Measurements from ENCODE around the gene ANKFY1. TPM values are rescaled to one million over a fixed set of nuclear protein-coding genes. Genes with fewer than 3 reads are reported as not detected.
"Not testable (repeated sequence)": the region's sequence is repeated elsewhere in the genome, so short reads cannot be mapped to it uniquely, and the experiment has no call there.

Gene ANKFY1
- total RNA-seq, 2 donors from 2014 or later, result 31.7 to 48.3 TPM

- Mint-ChIP-seq H3K4me1 (peaks cover 6% of the 10 kb centered on the region), H3K36me3 (ENCODE audit: low read depth) (peaks cover 67% of the 10 kb centered on the region), H3K9me3 (no peaks in the 10 kb centered on the region), H3K27ac (peak overlapping the region; percentile 54), H3K4me3 (peak overlapping the region; percentile 33), H3K27me3 (no peaks in the 10 kb centered on the region)
- ATAC-seq (replicated peaks), result no peak
Observed at GRCh38 chr17:4215882-4216570, 47.8 kb downstream of the ANKFY1 start.

GRCh38 chr17:4214157-4214556, 49.6 kb downstream of the ANKFY1 start:
- Mint-ChIP-seq H3K36me3 (ENCODE audit: low read depth) (peaks cover 86% of the 10 kb centered on the region), H3K27ac (no peak overlapping the region), H3K4me1 (peaks cover 6% of the 10 kb centered on the region), H3K27me3 (no peaks in the 10 kb centered on the region), H3K4me3 (no peak overlapping the region), H3K9me3 (no peaks in the 10 kb centered on the region)
- no peak for ATAC-seq (replicated peaks)

GRCh38 chr17:4209611-4210010, 54.2 kb downstream of the ANKFY1 start:
- H3K9me3 Mint-ChIP-seq, result no peaks in the 10 kb centered on the region
- H3K27ac Mint-ChIP-seq, result no peak overlapping the region
- H3K27me3 Mint-ChIP-seq, result no peaks in the 10 kb centered on the region
- peaks cover 95% of the 10 kb centered on the region for H3K36me3 Mint-ChIP-seq (ENCODE audit: low read depth)
- H3K4me3 Mint-ChIP-seq, result no peak overlapping the region
- peaks cover 23% of the 10 kb centered on the region for H3K4me1 Mint-ChIP-seq
- ATAC-seq (replicated peaks), result no peak

- Mint-ChIP-seq H3K4me1 (peaks cover 23% of the 10 kb centered on the region), H3K27me3 (no peaks in the 10 kb centered on the region), H3K27ac (no peak overlapping the region), H3K4me3 (no peak overlapping the region), H3K9me3 (no peaks in the 10 kb centered on the region), H3K36me3 (ENCODE audit: low read depth) (peaks cover 96% of the 10 kb centered on the region)
- ATAC-seq (replicated peaks), result no peak
Observed at GRCh38 chr17:4208238-4208637, 55.5 kb downstream of the ANKFY1 start.

GRCh38 chr17:4206962-4207361, 56.8 kb downstream of the ANKFY1 start:
- ATAC-seq (replicated peaks), result no peak
- H3K36me3 Mint-ChIP-seq (ENCODE audit: low read depth), result peaks cover 90% of the 10 kb centered on the region
- H3K4me1 Mint-ChIP-seq, result peaks cover 23% of the 10 kb centered on the region
- no peaks in the 10 kb centered on the region for H3K27me3 Mint-ChIP-seq
- H3K27ac Mint-ChIP-seq, result peak overlapping the region; percentile 82
- no peaks in the 10 kb centered on the region for H3K9me3 Mint-ChIP-seq
- H3K4me3 Mint-ChIP-seq, result no peak overlapping the region

GRCh38 chr17:4205917-4206316, 57.9 kb downstream of the ANKFY1 start:
- ATAC-seq (replicated peaks), result no peak
- H3K9me3 Mint-ChIP-seq, result no peaks in the 10 kb centered on the region
- no peak overlapping the region for H3K4me3 Mint-ChIP-seq
- peaks cover 23% of the 10 kb centered on the region for H3K4me1 Mint-ChIP-seq
- H3K27ac Mint-ChIP-seq, result peak overlapping the region; percentile 22
- no peaks in the 10 kb centered on the region for H3K27me3 Mint-ChIP-seq
- H3K36me3 Mint-ChIP-seq (ENCODE audit: low read depth), result peaks cover 88% of the 10 kb centered on the region

- H3K36me3 Mint-ChIP-seq (ENCODE audit: low read depth), result peaks cover 82% of the 10 kb centered on the region
Observed at GRCh38 chr17:4204710-4205173, 59.0 kb downstream of the ANKFY1 start.

GRCh38 chr17:4204190-4204589, 59.6 kb downstream of the ANKFY1 start:
- peak overlapping the region; percentile 57 for H3K27ac Mint-ChIP-seq
- no peaks in the 10 kb centered on the region for H3K9me3 Mint-ChIP-seq
- ATAC-seq (replicated peaks), result no peak
- peaks cover 23% of the 10 kb centered on the region for H3K4me1 Mint-ChIP-seq
- H3K4me3 Mint-ChIP-seq, result no peak overlapping the region
- H3K27me3 Mint-ChIP-seq, result no peaks in the 10 kb centered on the region
- peaks cover 76% of the 10 kb centered on the region for H3K36me3 Mint-ChIP-seq (ENCODE audit: low read depth)

More at GRCh38 chr17:4204710-4205173, 59.0 kb downstream of the ANKFY1 start:
- ATAC-seq (replicated peaks), result peak; percentile 73
- Mint-ChIP-seq H3K27ac (peak overlapping the region; percentile 57), H3K4me3 (no peak overlapping the region), H3K27me3 (no peaks in the 10 kb centered on the region), H3K4me1 (peaks cover 23% of the 10 kb centered on the region), H3K9me3 (no peaks in the 10 kb centered on the region)

- no peaks in the 10 kb centered on the region for H3K9me3 Mint-ChIP-seq
- no peaks in the 10 kb centered on the region for H3K27me3 Mint-ChIP-seq
- H3K4me3 Mint-ChIP-seq, result no peak overlapping the region
- no peak for ATAC-seq (replicated peaks)
- peaks cover 6% of the 10 kb centered on the region for H3K4me1 Mint-ChIP-seq
- no peak overlapping the region for H3K27ac Mint-ChIP-seq
- H3K36me3 Mint-ChIP-seq (ENCODE audit: low read depth), result peaks cover 66% of the 10 kb centered on the region
Observed at GRCh38 chr17:4201226-4201625, 62.6 kb downstream of the ANKFY1 start.

- peaks cover 1% of the 10 kb centered on the region for H3K4me1 Mint-ChIP-seq
Observed at GRCh38 chr17:4199818-4200402, 63.9 kb downstream of the ANKFY1 start.

GRCh38 chr17:4198995-4199394, 64.8 kb downstream of the ANKFY1 start:
- Mint-ChIP-seq H3K4me3 (no peak overlapping the region), H3K27me3 (no peaks in the 10 kb centered on the region), H3K27ac (no peak overlapping the region), H3K4me1 (no peaks in the 10 kb centered on the region), H3K36me3 (ENCODE audit: low read depth) (peaks cover 66% of the 10 kb centered on the region), H3K9me3 (no peaks in the 10 kb centered on the region)
- no peak for ATAC-seq (replicated peaks)

More at GRCh38 chr17:4199818-4200402, 63.9 kb downstream of the ANKFY1 start:
- H3K27ac Mint-ChIP-seq, result no peak overlapping the region
- no peaks in the 10 kb centered on the region for H3K27me3 Mint-ChIP-seq
- peaks cover 66% of the 10 kb centered on the region for H3K36me3 Mint-ChIP-seq (ENCODE audit: low read depth)
- peak; percentile 54 for ATAC-seq (replicated peaks)
- no peak overlapping the region for H3K4me3 Mint-ChIP-seq
- no peaks in the 10 kb centered on the region for H3K9me3 Mint-ChIP-seq

GRCh38 chr17:4195306-4195705, 68.5 kb downstream of the ANKFY1 start:
- Mint-ChIP-seq H3K4me1 (no peaks in the 10 kb centered on the region), H3K27me3 (no peaks in the 10 kb centered on the region), H3K36me3 (ENCODE audit: low read depth) (peaks cover 48% of the 10 kb centered on the region), H3K4me3 (no peak overlapping the region), H3K9me3 (no peaks in the 10 kb centered on the region), H3K27ac (no peak overlapping the region)
- ATAC-seq (replicated peaks), result no peak

GRCh38 chr17:4194796-4195195, 69.0 kb downstream of the ANKFY1 start:
- no peak for ATAC-seq (replicated peaks)
- H3K27me3 Mint-ChIP-seq, result no peaks in the 10 kb centered on the region
- H3K4me3 Mint-ChIP-seq, result no peak overlapping the region
- no peak overlapping the region for H3K27ac Mint-ChIP-seq
- no peaks in the 10 kb centered on the region for H3K9me3 Mint-ChIP-seq
- H3K36me3 Mint-ChIP-seq (ENCODE audit: low read depth), result peaks cover 53% of the 10 kb centered on the region
- no peaks in the 10 kb centered on the region for H3K4me1 Mint-ChIP-seq

GRCh38 chr17:4190791-4191190, 73.0 kb downstream of the ANKFY1 start:
- not testable (repeated sequence) for H3K4me1 Mint-ChIP-seq; H3K27me3 Mint-ChIP-seq; ATAC-seq (replicated peaks); H3K4me3 Mint-ChIP-seq; H3K9me3 Mint-ChIP-seq; H3K27ac Mint-ChIP-seq
- peaks cover 70% of the 10 kb centered on the region for H3K36me3 Mint-ChIP-seq (ENCODE audit: low read depth)

GRCh38 chr17:4189280-4189679, 74.5 kb downstream of the ANKFY1 start:
- Mint-ChIP-seq H3K9me3 (no peaks in the 10 kb centered on the region), H3K4me1 (peaks cover 4% of the 10 kb centered on the region), H3K27ac (peak overlapping the region; percentile 69), H3K36me3 (ENCODE audit: low read depth) (peaks cover 65% of the 10 kb centered on the region), H3K27me3 (no peaks in the 10 kb centered on the region), H3K4me3 (no peak overlapping the region)
- ATAC-seq (replicated peaks), result no peak

Data from activated T-helper 17 cell treated with anti-CD3 and anti-CD28 coated beads, Interleukin-2, amount 50 U/mL, for 72 hours (primary cell).